Measurements from ENCODE around the gene DLEU7. TPM values are rescaled to one million over a fixed set of nuclear protein-coding genes. Genes with fewer than 3 reads are reported as not detected.

The DLEU7 gene
- total and polyA plus RNA-seq, 2 of the 13 experiments (the other 11 are each of a cell fraction or from before 2014, with no cell fraction given): not detected

GRCh38 chr13:50800091-50800739 lies 43.3 kb downstream of the DLEU7 start:
- intact Hi-C loops (cut with micrococcal nuclease; ENCODE audit: unreplicated experiment): loop anchor here (2.0 to 10.0 kb wide), 4 partner anchors 112 to 931 kb away; no protein-coding TSS in a partner anchor
- H2AFZ ChIP-seq (ENCODE audit: low read length): no peak overlapping the region
- DNase-seq (ENCODE audit: low spot score) (no peak), ATAC-seq (no peak), FAIRE-seq (no peak)
- no peak overlapping the region for H3K4me3 ChIP-seq (replicated peaks in 1 of 3; ENCODE audit: insufficient read depth in 1 of 3, low read depth in 2 of 3, low read length in 3 of 3)
- H3K79me2 ChIP-seq (ENCODE audit: insufficient read depth, low read length): no peaks in the 10 kb centered on the region
- H3K4me2 ChIP-seq (ENCODE audit: low read depth, low read length): no peak overlapping the region
- 74% methylated on average over 6 of the region's 6 CpGs for WGBS (ENCODE audit: low lambda C conversion rate)
- CTCF ChIA-PET (ENCODE audit: low intra/inter-chr PET ratio, low total read pairs): no interaction called here
- H3K27me3 ChIP-seq (ENCODE audit: control insufficient read depth in 1 of 2, insufficient read depth in 2 of 2, low read length in 2 of 2): no peaks in the 10 kb centered on the region
- TF ChIP-seq KAT8 (CRISPR knock-in tag; IDR thresholded peaks at IDR 0.05): no peak
- TF ChIP-seq, protein P1, sequence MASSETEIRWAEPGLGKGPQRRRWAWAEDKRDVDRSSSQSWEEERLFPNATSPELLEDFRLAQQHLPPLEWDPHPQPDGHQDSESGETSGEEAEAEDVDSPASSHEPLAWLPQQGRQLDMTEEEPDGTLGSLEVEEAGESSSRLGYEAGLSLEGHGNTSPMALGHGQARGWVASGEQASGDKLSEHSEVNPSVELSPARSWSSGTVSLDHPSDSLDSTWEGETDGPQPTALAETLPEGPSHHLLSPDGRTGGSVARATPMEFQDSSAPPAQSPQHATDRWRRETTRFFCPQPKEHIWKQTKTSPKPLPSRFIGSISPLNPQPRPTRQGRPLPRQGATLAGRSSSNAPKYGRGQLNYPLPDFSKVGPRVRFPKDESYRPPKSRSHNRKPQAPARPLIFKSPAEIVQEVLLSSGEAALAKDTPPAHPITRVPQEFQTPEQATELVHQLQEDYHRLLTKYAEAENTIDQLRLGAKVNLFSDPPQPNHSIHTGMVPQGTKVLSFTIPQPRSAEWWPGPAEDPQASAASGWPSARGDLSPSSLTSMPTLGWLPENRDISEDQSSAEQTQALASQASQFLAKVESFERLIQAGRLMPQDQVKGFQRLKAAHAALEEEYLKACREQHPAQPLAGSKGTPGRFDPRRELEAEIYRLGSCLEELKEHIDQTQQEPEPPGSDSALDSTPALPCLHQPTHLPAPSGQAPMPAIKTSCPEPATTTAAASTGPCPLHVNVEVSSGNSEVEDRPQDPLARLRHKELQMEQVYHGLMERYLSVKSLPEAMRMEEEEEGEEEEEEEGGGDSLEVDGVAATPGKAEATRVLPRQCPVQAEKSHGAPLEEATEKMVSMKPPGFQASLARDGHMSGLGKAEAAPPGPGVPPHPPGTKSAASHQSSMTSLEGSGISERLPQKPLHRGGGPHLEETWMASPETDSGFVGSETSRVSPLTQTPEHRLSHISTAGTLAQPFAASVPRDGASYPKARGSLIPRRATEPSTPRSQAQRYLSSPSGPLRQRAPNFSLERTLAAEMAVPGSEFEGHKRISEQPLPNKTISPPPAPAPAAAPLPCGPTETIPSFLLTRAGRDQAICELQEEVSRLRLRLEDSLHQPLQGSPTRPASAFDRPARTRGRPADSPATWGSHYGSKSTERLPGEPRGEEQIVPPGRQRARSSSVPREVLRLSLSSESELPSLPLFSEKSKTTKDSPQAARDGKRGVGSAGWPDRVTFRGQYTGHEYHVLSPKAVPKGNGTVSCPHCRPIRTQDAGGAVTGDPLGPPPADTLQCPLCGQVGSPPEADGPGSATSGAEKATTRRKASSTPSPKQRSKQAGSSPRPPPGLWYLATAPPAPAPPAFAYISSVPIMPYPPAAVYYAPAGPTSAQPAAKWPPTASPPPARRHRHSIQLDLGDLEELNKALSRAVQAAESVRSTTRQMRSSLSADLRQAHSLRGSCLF (CRISPR knock-in tag; IDR thresholded peaks at IDR 0.05; ENCODE audit: borderline replicate concordance): no peak
- TF ChIP-seq, protein P2, sequence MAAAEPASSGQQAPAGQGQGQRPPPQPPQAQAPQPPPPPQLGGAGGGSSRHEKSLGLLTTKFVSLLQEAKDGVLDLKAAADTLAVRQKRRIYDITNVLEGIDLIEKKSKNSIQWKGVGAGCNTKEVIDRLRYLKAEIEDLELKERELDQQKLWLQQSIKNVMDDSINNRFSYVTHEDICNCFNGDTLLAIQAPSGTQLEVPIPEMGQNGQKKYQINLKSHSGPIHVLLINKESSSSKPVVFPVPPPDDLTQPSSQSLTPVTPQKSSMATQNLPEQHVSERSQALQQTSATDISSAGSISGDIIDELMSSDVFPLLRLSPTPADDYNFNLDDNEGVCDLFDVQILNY (CRISPR knock-in tag; conservative IDR thresholded peaks at IDR 0.05): no peak
- no peak for TF ChIP-seq ZFP82 (CRISPR knock-in tag; IDR thresholded peaks at IDR 0.05; ENCODE audit: borderline replicate concordance)
- TF ChIP-seq REXO4 (CRISPR knock-in tag; IDR thresholded peaks at IDR 0.05; ENCODE audit: borderline replicate concordance): no peak
- no peak for TF ChIP-seq ZNF432 (CRISPR knock-in tag; IDR thresholded peaks at IDR 0.05; ENCODE audit: borderline replicate concordance)
- no peak for TF ChIP-seq PCBP2 (optimal IDR thresholded peaks at IDR 0.05; ENCODE audit: low read depth, low read length, poor library complexity, severe bottlenecking)
- no peaks in the 10 kb centered on the region for H4K20me1 ChIP-seq (ENCODE audit: insufficient read depth, low read length)
- no peaks in the 10 kb centered on the region for H3K4me1 ChIP-seq (ENCODE audit: insufficient read depth, low read length)
- no peaks in the 10 kb centered on the region for H3K36me3 ChIP-seq (replicated peaks in 1 of 2; ENCODE audit: control insufficient read depth in 1 of 2, insufficient read depth in 2 of 2, low read length in 2 of 2)
- in situ Hi-C loops (cut with HindIII; ENCODE audit: extremely low pct_ligation_motif_present, low pct_unique_long_range_greater_than_20kb): loop anchor here (10.0 to 25.0 kb wide), 3 partner anchors 715 to 1138 kb away; no protein-coding TSS in a partner anchor
- H3K9ac ChIP-seq (ENCODE audit: insufficient read depth, low read depth, low read length): no peak overlapping the region
- BruUV-seq (replicated peaks): no TSS peak
- no peak overlapping the region for H3K27ac ChIP-seq (ENCODE audit: extremely low read length, insufficient read depth, low read length)
- no peaks in the 10 kb centered on the region for H3K9me3 ChIP-seq (ENCODE audit: low read length)
- POLR2A ChIA-PET: no interaction called here
